ENCODE data around the gene ST6GALNAC1. TPM values are rescaled to one million over a fixed set of nuclear protein-coding genes. Genes with fewer than 3 reads are reported as not detected.

ST6GALNAC1 gene
- total RNA-seq, 1 donor from 2014 or later = 1.3 TPM

GRCh38 chr17:76673729-76674128 is 30.2 kb upstream of the ST6GALNAC1 start:
- H3K27ac Mint-ChIP-seq = peak overlapping the region; percentile 61
- TF ChIP-seq CTCF (IDR thresholded peaks at IDR 0.05; ENCODE audit: unreplicated experiment) = no peak
- no peaks in the 10 kb centered on the region for H3K27me3 Mint-ChIP-seq (ENCODE audit: low read depth)
- H3K4me1 Mint-ChIP-seq = peaks cover 34% of the 10 kb centered on the region
- no peaks in the 10 kb centered on the region for H3K36me3 Mint-ChIP-seq
- no peaks in the 10 kb centered on the region for H3K9me3 Mint-ChIP-seq
- no peak overlapping the region for H3K4me3 Mint-ChIP-seq
- no peak for DNase-seq (ENCODE audit: low spot score in 2 of 2, unreplicated experiment in 2 of 2)

GRCh38 chr17:76672892-76673291 is 29.3 kb upstream of the ST6GALNAC1 start:
- no peak for DNase-seq (ENCODE audit: low spot score in 2 of 2, unreplicated experiment in 2 of 2)
- H3K27ac Mint-ChIP-seq = peak overlapping the region; percentile 97
- no peak for TF ChIP-seq CTCF (IDR thresholded peaks at IDR 0.05; ENCODE audit: unreplicated experiment)
- H3K4me3 Mint-ChIP-seq = peak overlapping the region; percentile 82
- H3K4me1 Mint-ChIP-seq = peaks cover 37% of the 10 kb centered on the region
- H3K9me3 Mint-ChIP-seq = no peaks in the 10 kb centered on the region
- H3K36me3 Mint-ChIP-seq = no peaks in the 10 kb centered on the region
- no peaks in the 10 kb centered on the region for H3K27me3 Mint-ChIP-seq (ENCODE audit: low read depth)

GRCh38 chr17:76672270-76672851 is 28.8 kb upstream of the ST6GALNAC1 start:
- Mint-ChIP-seq H3K36me3 (no peaks in the 10 kb centered on the region), H3K9me3 (no peaks in the 10 kb centered on the region), H3K27ac (peak overlapping the region; percentile 97), H3K27me3 (ENCODE audit: low read depth) (no peaks in the 10 kb centered on the region), H3K4me3 (peak overlapping the region; percentile 82), H3K4me1 (peaks cover 41% of the 10 kb centered on the region)
- no peak for DNase-seq (ENCODE audit: low spot score in 2 of 2, unreplicated experiment in 2 of 2)
- TF ChIP-seq CTCF (IDR thresholded peaks at IDR 0.05; ENCODE audit: unreplicated experiment) = no peak

- Mint-ChIP-seq H3K27me3 (ENCODE audit: low read depth) (no peaks in the 10 kb centered on the region), H3K36me3 (no peaks in the 10 kb centered on the region), H3K4me3 (peak overlapping the region; percentile 82), H3K9me3 (no peaks in the 10 kb centered on the region), H3K4me1 (peaks cover 44% of the 10 kb centered on the region), H3K27ac (peak overlapping the region; percentile 97)
- DNase-seq (ENCODE audit: low spot score in 2 of 2, unreplicated experiment in 2 of 2) = no peak
- TF ChIP-seq CTCF (IDR thresholded peaks at IDR 0.05; ENCODE audit: unreplicated experiment) = no peak
Measured at GRCh38 chr17:76671912-76672262, 28.3 kb upstream of the ST6GALNAC1 start.

GRCh38 chr17:76671123-76671911 is 27.8 kb upstream of the ST6GALNAC1 start:
- H3K36me3 Mint-ChIP-seq = no peaks in the 10 kb centered on the region
- no peaks in the 10 kb centered on the region for H3K27me3 Mint-ChIP-seq (ENCODE audit: low read depth)
- H3K4me3 Mint-ChIP-seq = peak overlapping the region; percentile 82
- peak; percentile 99 to 100 for DNase-seq (ENCODE audit: low spot score in 2 of 2, unreplicated experiment in 2 of 2)
- TF ChIP-seq CTCF (IDR thresholded peaks at IDR 0.05; ENCODE audit: unreplicated experiment) = no peak
- peak overlapping the region; percentile 97 for H3K27ac Mint-ChIP-seq
- H3K9me3 Mint-ChIP-seq = no peaks in the 10 kb centered on the region
- H3K4me1 Mint-ChIP-seq = peaks cover 47% of the 10 kb centered on the region

Data from mesothelial cell of epicardium (in vitro differentiated cells).